Measurements from ENCODE around the gene DSP. TPM values are rescaled to one million over a fixed set of nuclear protein-coding genes. Genes with fewer than 3 reads are reported as not detected.

DSP gene
- total RNA-seq, 1 experiment from 2014 or later: 104 TPM

DNA sequence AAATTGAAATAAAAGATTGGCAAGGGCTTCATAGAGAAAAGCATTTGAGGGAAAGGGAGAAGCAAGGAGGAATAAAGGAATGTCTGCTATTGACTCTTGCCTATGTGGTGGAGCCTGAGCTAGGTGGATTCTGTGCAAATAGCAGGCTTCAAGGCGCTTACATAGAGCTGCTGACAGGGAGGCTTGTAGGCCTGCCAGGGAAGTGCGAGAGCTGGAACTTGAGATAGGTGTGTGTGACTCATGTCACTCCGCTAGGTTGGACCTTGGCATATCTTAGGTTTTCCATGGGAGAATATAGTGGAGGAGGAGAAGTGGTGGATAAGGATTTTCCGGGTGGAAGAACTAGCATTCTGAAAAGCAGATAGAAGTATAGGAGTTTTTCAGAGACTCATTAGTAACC, 62.5 kb downstream of the DSP start:
- no peak overlapping the region for H3K4me3 ChIP-seq (replicated peaks in 1 of 2; ENCODE audit: low read depth in 1 of 2, low read length in 2 of 2)
- H3K9me3 ChIP-seq (ENCODE audit: control insufficient read depth in 1 of 2, insufficient read depth in 1 of 2, low read depth in 1 of 2, low read length in 2 of 2): no peaks in the 10 kb centered on the region
- ChIA-PET RAD21 (ENCODE audit: low non-redundant PET in 1 of 2, low total read pairs in 2 of 2, uncharacterized antibody in 2 of 2, unreplicated experiment in 2 of 2) (no interaction called here), POLR2A (no interaction called here), CTCF (interaction anchor here (0.9 kb wide), 1 partner anchor 10 kb away, joined by 4 read pairs; no protein-coding TSS in a partner anchor)
- no peak for DNase-seq (ENCODE audit: low read depth, low spot score)
- H3K9ac ChIP-seq (ENCODE audit: low read length): no peak overlapping the region
- TF ChIP-seq SRF (IDR thresholded peaks at IDR 0.05; ENCODE audit: low read depth) (no peak), EZH2 (IDR thresholded peaks at IDR 0.05) (no peak), POLR2A (IDR thresholded peaks at IDR 0.05; ENCODE audit: borderline replicate concordance, extremely low read depth, insufficient read depth, insufficient read length) (no peak), POLR2AphosphoS5 (IDR thresholded peaks at IDR 0.05; ENCODE audit: low read depth, low read length) (no peak), EGR1 (IDR thresholded peaks at IDR 0.05; ENCODE audit: low read depth) (no peak)
- TF ChIP-seq, protein P1, sequence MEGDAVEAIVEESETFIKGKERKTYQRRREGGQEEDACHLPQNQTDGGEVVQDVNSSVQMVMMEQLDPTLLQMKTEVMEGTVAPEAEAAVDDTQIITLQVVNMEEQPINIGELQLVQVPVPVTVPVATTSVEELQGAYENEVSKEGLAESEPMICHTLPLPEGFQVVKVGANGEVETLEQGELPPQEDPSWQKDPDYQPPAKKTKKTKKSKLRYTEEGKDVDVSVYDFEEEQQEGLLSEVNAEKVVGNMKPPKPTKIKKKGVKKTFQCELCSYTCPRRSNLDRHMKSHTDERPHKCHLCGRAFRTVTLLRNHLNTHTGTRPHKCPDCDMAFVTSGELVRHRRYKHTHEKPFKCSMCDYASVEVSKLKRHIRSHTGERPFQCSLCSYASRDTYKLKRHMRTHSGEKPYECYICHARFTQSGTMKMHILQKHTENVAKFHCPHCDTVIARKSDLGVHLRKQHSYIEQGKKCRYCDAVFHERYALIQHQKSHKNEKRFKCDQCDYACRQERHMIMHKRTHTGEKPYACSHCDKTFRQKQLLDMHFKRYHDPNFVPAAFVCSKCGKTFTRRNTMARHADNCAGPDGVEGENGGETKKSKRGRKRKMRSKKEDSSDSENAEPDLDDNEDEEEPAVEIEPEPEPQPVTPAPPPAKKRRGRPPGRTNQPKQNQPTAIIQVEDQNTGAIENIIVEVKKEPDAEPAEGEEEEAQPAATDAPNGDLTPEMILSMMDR (IDR thresholded peaks at IDR 0.05 in 2 of 3, conservative IDR thresholded peaks at IDR 0.05 in 1 of 3; ENCODE audit: borderline replicate concordance in 1 of 3, insufficient read depth in 1 of 3, low read depth in 2 of 3, low read length in 2 of 3): no peak
- no peak overlapping the region for H3K4me2 ChIP-seq (ENCODE audit: low read length)
- H3K79me2 ChIP-seq (ENCODE audit: insufficient read depth, low read length): peaks cover 22% of the 10 kb centered on the region
- H3K36me3 ChIP-seq (ENCODE audit: control insufficient read depth in 1 of 2, insufficient read depth in 2 of 2, low read length in 2 of 2): peaks cover 67 to 74% of the 10 kb centered on the region in 2 experiments
- ATAC-seq: no peak
- no peaks in the 10 kb centered on the region for H3K27me3 ChIP-seq (ENCODE audit: insufficient read depth, low read length)
- BruUV-seq (replicated peaks): no TSS peak
- no peaks in the 10 kb centered on the region for H3K9me2 ChIP-seq (ENCODE audit: insufficient read depth)
- H3K4me1 ChIP-seq (ENCODE audit: control insufficient read depth in 1 of 2, insufficient read depth in 2 of 2, low read length in 2 of 2): no peaks in the 10 kb centered on the region
- H4K20me1 ChIP-seq (ENCODE audit: insufficient read depth): peaks cover 3% of the 10 kb centered on the region; the same call in 1 of the 2 replicates
- intact Hi-C loops (cut with micrococcal nuclease): no loop called here
- H2AFZ ChIP-seq (ENCODE audit: low read depth, low read length, poor library complexity, severe bottlenecking): no peak overlapping the region
- H3K27ac ChIP-seq (ENCODE audit: low read depth, low read length): no peak overlapping the region

GRCh38 chr6:7604506-7604905, 63.0 kb downstream of the DSP start:
- Histone ChIP-seq H4K20me1 (ENCODE audit: insufficient read depth) (peaks cover 3% of the 10 kb centered on the region; the same call in 1 of the 2 replicates), H3K4me2 (ENCODE audit: low read length) (no peak overlapping the region), H3K9me3 (ENCODE audit: control insufficient read depth in 1 of 2, insufficient read depth in 1 of 2, low read depth in 1 of 2, low read length in 2 of 2) (no peaks in the 10 kb centered on the region), H2AFZ (ENCODE audit: low read depth, low read length, poor library complexity, severe bottlenecking) (no peak overlapping the region), H3K36me3 (ENCODE audit: control insufficient read depth in 1 of 2, insufficient read depth in 2 of 2, low read length in 2 of 2) (peaks cover 69 to 78% of the 10 kb centered on the region in 2 experiments), H3K27me3 (ENCODE audit: insufficient read depth, low read length) (no peaks in the 10 kb centered on the region), H3K4me3 (replicated peaks in 1 of 2; ENCODE audit: low read depth in 1 of 2, low read length in 2 of 2) (no peak overlapping the region), H3K79me2 (ENCODE audit: insufficient read depth, low read length) (0 out of 2 replicates have a peak, but pooled peaks cover 20% of the 10 kb centered on the region), H3K27ac (ENCODE audit: low read depth, low read length) (no peak overlapping the region), H3K9me2 (ENCODE audit: insufficient read depth) (no peaks in the 10 kb centered on the region), H3K9ac (ENCODE audit: low read length) (no peak overlapping the region), H3K4me1 (ENCODE audit: control insufficient read depth in 1 of 2, insufficient read depth in 2 of 2, low read length in 2 of 2) (no peaks in the 10 kb centered on the region)
- ChIA-PET POLR2A (no interaction called here), RAD21 (ENCODE audit: low non-redundant PET in 1 of 2, low total read pairs in 2 of 2, uncharacterized antibody in 2 of 2, unreplicated experiment in 2 of 2) (no interaction called here), CTCF (no interaction called here)
- DNase-seq (ENCODE audit: low read depth, low spot score) (no peak), ATAC-seq (no peak)
- intact Hi-C loops (cut with micrococcal nuclease): no loop called here
- BruUV-seq (replicated peaks): no TSS peak
- no peak for TF ChIP-seq RAD21 (IDR thresholded peaks at IDR 0.05; ENCODE audit: low read depth)
- TF ChIP-seq JUND (IDR thresholded peaks at IDR 0.05): no peak
- TF ChIP-seq POLR2A (IDR thresholded peaks at IDR 0.05; ENCODE audit: borderline replicate concordance, extremely low read depth, insufficient read depth, insufficient read length): no peak
- no peak for TF ChIP-seq CEBPB (IDR thresholded peaks at IDR 0.05; ENCODE audit: low read depth)
- no peak for TF ChIP-seq YY1 (IDR thresholded peaks at IDR 0.05; ENCODE audit: extremely low read depth, insufficient replicate concordance, low read depth, low read length)
- no peak for TF ChIP-seq POLR2AphosphoS5 (IDR thresholded peaks at IDR 0.05; ENCODE audit: low read depth, low read length)
- no peak for TF ChIP-seq EZH2 (IDR thresholded peaks at IDR 0.05)
- TF ChIP-seq ZFX (IDR thresholded peaks at IDR 0.05): no peak
- TF ChIP-seq, protein P1 (IDR thresholded peaks at IDR 0.05 in 2 of 3, conservative IDR thresholded peaks at IDR 0.05 in 1 of 3; ENCODE audit: borderline replicate concordance in 1 of 3, insufficient read depth in 1 of 3, low read depth in 2 of 3, low read length in 2 of 3): no peak
- no peak for TF ChIP-seq SP1 (IDR thresholded peaks at IDR 0.05; ENCODE audit: low read depth)
- TF ChIP-seq, protein P2, sequence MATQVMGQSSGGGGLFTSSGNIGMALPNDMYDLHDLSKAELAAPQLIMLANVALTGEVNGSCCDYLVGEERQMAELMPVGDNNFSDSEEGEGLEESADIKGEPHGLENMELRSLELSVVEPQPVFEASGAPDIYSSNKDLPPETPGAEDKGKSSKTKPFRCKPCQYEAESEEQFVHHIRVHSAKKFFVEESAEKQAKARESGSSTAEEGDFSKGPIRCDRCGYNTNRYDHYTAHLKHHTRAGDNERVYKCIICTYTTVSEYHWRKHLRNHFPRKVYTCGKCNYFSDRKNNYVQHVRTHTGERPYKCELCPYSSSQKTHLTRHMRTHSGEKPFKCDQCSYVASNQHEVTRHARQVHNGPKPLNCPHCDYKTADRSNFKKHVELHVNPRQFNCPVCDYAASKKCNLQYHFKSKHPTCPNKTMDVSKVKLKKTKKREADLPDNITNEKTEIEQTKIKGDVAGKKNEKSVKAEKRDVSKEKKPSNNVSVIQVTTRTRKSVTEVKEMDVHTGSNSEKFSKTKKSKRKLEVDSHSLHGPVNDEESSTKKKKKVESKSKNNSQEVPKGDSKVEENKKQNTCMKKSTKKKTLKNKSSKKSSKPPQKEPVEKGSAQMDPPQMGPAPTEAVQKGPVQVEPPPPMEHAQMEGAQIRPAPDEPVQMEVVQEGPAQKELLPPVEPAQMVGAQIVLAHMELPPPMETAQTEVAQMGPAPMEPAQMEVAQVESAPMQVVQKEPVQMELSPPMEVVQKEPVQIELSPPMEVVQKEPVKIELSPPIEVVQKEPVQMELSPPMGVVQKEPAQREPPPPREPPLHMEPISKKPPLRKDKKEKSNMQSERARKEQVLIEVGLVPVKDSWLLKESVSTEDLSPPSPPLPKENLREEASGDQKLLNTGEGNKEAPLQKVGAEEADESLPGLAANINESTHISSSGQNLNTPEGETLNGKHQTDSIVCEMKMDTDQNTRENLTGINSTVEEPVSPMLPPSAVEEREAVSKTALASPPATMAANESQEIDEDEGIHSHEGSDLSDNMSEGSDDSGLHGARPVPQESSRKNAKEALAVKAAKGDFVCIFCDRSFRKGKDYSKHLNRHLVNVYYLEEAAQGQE (IDR thresholded peaks at IDR 0.05; ENCODE audit: low read depth): no peak

All from HCT116 (cell line).